Measurements from ENCODE around the gene CARS2. TPM values are rescaled to one million over a fixed set of nuclear protein-coding genes. Genes with fewer than 3 reads are reported as not detected.

The CARS2 gene
- total and polyA plus RNA-seq, 2 donors (not counting 3 experiments of a cell fraction or from before 2014, with no cell fraction given), result 42.0 to 51.2 TPM

GRCh38 chr13:110637275-110637674 lies 68.6 kb downstream of the CARS2 start:
- POLR2A ChIA-PET, result no interaction called here
- dilution Hi-C loops (cut with MboI; ENCODE audit: extremely low pct_ligation_motif_present, low sequenced_read_pairs) (no loop called here), intact Hi-C loops (cut with micrococcal nuclease) (no loop called here)
- H4K20me1 ChIP-seq (replicated peaks; ENCODE audit: control insufficient read depth, extremely low read depth, insufficient read depth, low read length), result no peaks in the 10 kb centered on the region
- H3K4me3 ChIP-seq (replicated peaks in 1 of 3; ENCODE audit: insufficient read depth in 1 of 3, low read depth in 1 of 3, low read length in 3 of 3), result no peak overlapping the region
- H3K36me3 ChIP-seq (ENCODE audit: control insufficient read depth in 2 of 2, extremely low read depth in 1 of 2, insufficient read depth in 2 of 2, low read length in 2 of 2), result peaks cover 13 to 49% of the 10 kb centered on the region in 2 experiments
- CTCF ChIA-PET, result no interaction called here
- TF ChIP-seq MYC (IDR thresholded peaks at IDR 0.05; ENCODE audit: low read depth, low read length) (no peak), CTCF (IDR thresholded peaks at IDR 0.05; ENCODE audit: extremely low read depth in 1 of 2, insufficient read depth in 1 of 2, low read depth in 1 of 2, low read length in 2 of 2) (no peak), EZH2 (IDR thresholded peaks at IDR 0.05; ENCODE audit: borderline replicate concordance, low read depth, low read length, severe bottlenecking) (no peak)
- no peaks in the 10 kb centered on the region for H3K79me2 ChIP-seq (ENCODE audit: control insufficient read depth, insufficient read depth, low read length)
- H3K27ac ChIP-seq (ENCODE audit: insufficient read depth, low read depth, low read length), result no peak overlapping the region
- H3K4me1 ChIP-seq (ENCODE audit: control insufficient read depth, extremely low read depth, insufficient read depth, low read length), result no peaks in the 10 kb centered on the region
- H3K4me2 ChIP-seq (ENCODE audit: insufficient read depth, low read length), result no peak overlapping the region
- H3K27me3 ChIP-seq (ENCODE audit: control insufficient read depth in 2 of 2, insufficient read depth in 2 of 2, low read length in 2 of 2), result no peaks in the 10 kb centered on the region
- H2AFZ ChIP-seq (ENCODE audit: low read depth, low read length), result no peak overlapping the region
- no TSS peak for BruUV-seq (replicated peaks)
- no peak for FAIRE-seq
- no peaks in the 10 kb centered on the region for H3K9me1 ChIP-seq (replicated peaks; ENCODE audit: control insufficient read depth, extremely low read depth, insufficient read depth, low read length)
- no peak overlapping the region for H3K9ac ChIP-seq (replicated peaks; ENCODE audit: extremely low read depth, insufficient read depth, low read length)
- DNase-seq (ENCODE audit: low read depth, low spot score), result no peak
- no peaks in the 10 kb centered on the region for H3K9me3 ChIP-seq (replicated peaks; ENCODE audit: control insufficient read depth, insufficient read depth, low read length)

- ChIA-PET POLR2A (no interaction called here), CTCF (interaction anchor here (0.8 kb wide), 1 partner anchor 9 kb away, joined by 3 read pairs; no protein-coding TSS in a partner anchor)
- intact Hi-C loops (cut with micrococcal nuclease), result no loop called here
- Histone ChIP-seq H3K79me2 (ENCODE audit: control insufficient read depth, insufficient read depth, low read length) (peaks cover 3% of the 10 kb centered on the region), H3K4me1 (ENCODE audit: control insufficient read depth, extremely low read depth, insufficient read depth, low read length) (no peaks in the 10 kb centered on the region), H4K20me1 (replicated peaks; ENCODE audit: control insufficient read depth, extremely low read depth, insufficient read depth, low read length) (no peaks in the 10 kb centered on the region), H3K4me2 (ENCODE audit: insufficient read depth, low read length) (no peak overlapping the region), H3K9me1 (replicated peaks; ENCODE audit: control insufficient read depth, extremely low read depth, insufficient read depth, low read length) (no peaks in the 10 kb centered on the region), H3K9me3 (replicated peaks; ENCODE audit: control insufficient read depth, insufficient read depth, low read length) (no peaks in the 10 kb centered on the region), H2AFZ (ENCODE audit: low read depth, low read length) (no peak overlapping the region), H3K9ac (replicated peaks; ENCODE audit: extremely low read depth, insufficient read depth, low read length) (no peak overlapping the region), H3K27ac (ENCODE audit: insufficient read depth, low read depth, low read length) (no peak overlapping the region), H3K4me3 (replicated peaks in 1 of 3; ENCODE audit: insufficient read depth in 1 of 3, low read depth in 1 of 3, low read length in 3 of 3) (no peak overlapping the region), H3K27me3 (ENCODE audit: control insufficient read depth in 2 of 2, insufficient read depth in 2 of 2, low read length in 2 of 2) (no peaks in the 10 kb centered on the region), H3K36me3 (ENCODE audit: control insufficient read depth in 2 of 2, extremely low read depth in 1 of 2, insufficient read depth in 2 of 2, low read length in 2 of 2) (peaks cover 13 to 49% of the 10 kb centered on the region in 2 experiments)
- DNase-seq (ENCODE audit: low read depth, low spot score), result no peak
- no peak for FAIRE-seq
- BruUV-seq (replicated peaks), result no TSS peak
- TF ChIP-seq MYC (IDR thresholded peaks at IDR 0.05; ENCODE audit: low read depth, low read length) (no peak), EZH2 (IDR thresholded peaks at IDR 0.05; ENCODE audit: borderline replicate concordance, low read depth, low read length, severe bottlenecking) (no peak), POLR2AphosphoS5 (IDR thresholded peaks at IDR 0.05; ENCODE audit: insufficient read depth, low read depth, low read length) (no peak), MAX (IDR thresholded peaks at IDR 0.05; ENCODE audit: insufficient read depth, insufficient read length) (no peak), JUN (IDR thresholded peaks at IDR 0.05; ENCODE audit: borderline replicate concordance, insufficient read depth, insufficient read length, low read depth) (no peak), GATA2 (IDR thresholded peaks at IDR 0.05; ENCODE audit: insufficient read depth, insufficient read length, low read depth, low read length) (no peak), POLR2A (IDR thresholded peaks at IDR 0.05; ENCODE audit: low read depth, low read length) (no peak), FOS (IDR thresholded peaks at IDR 0.05; ENCODE audit: borderline replicate concordance, insufficient read depth, low read length) (no peak), CTCF (IDR thresholded peaks at IDR 0.05; ENCODE audit: extremely low read depth in 1 of 2, insufficient read depth in 1 of 2, low read depth in 1 of 2, low read length in 2 of 2) (no peak)
- dilution Hi-C loops (cut with MboI; ENCODE audit: extremely low pct_ligation_motif_present, low sequenced_read_pairs), result no loop called here
Observed at GRCh38 chr13:110636701-110637201, 69.2 kb downstream of the CARS2 start.
